GM12878 (cell line): ENCODE measurements around the gene ANTXR2. TPM values are rescaled to one million over a fixed set of nuclear protein-coding genes. Genes with fewer than 3 reads are reported as not detected.
"Not testable (repeated sequence)": the region's sequence is repeated elsewhere in the genome, so short reads cannot be mapped to it uniquely, and the experiment has no call there.

Experiments
- ATAC-seq: fragments of 200-7000 bp; cut with Tn5 transposase; 3 replicates; pipeline ENCODE4 v1.9.1; 2020; ENCODE audit warnings: mild to moderate bottlenecking, moderate library complexity
- BruUV-seq: library from RNA; stranded (reverse); fragments of 400-500 nt; replicated peaks from 2 replicates; lab custom pipeline; 2021; lab: Mats Ljungman, UMichigan
- CTCF ChIA-PET: fragments of 300-600 bp; sonication (Branson Sonifier 250); formaldehyde crosslinking; extraction: SDS; loops from one replicate; lab custom pipeline; 2021; ENCODE audit warnings: inconsistent platforms; lab: Yijun Ruan, JAX
- POLR2A ChIA-PET: fragments of 350-600 bp; formaldehyde crosslinking; extraction: SDS; loops from one replicate; lab custom pipeline; 2021; ENCODE audit warnings: inconsistent platforms; lab: Charles Lee
- RAD21 ChIA-PET: fragments of 300-600 bp; sonication (Branson Sonifier 250); formaldehyde crosslinking; loops from one replicate; lab custom pipeline; 2023; ENCODE audit warnings: antibody characterized with exemption; ENCODE audit not compliant: unreplicated experiment; lab: Charles Lee
- SMC1A ChIA-PET: fragments of 300-600 bp; sonication (Branson Sonifier 250); formaldehyde crosslinking; loops from one replicate; lab custom pipeline; 2023; ENCODE audit not compliant: unreplicated experiment, uncharacterized antibody; lab: Charles Lee
- DNase-seq: peaks from one replicate; pipeline ENCODE4 v3.0.0-alpha.2; 2011; ENCODE audit warnings: low read depth, low spot score
- FAIRE-seq: peaks from 3 replicates; lab custom pipeline; 2011; peaks lifted over from hg19 to GRCh38; lab: Jason Lieb, UNC
- H2AFZ ChIP-seq: 2 replicates; pipeline ENCODE4 v1.6.0; 2011; ENCODE audit warnings: low read depth, low read length, control low read depth; ENCODE audit not compliant: control insufficient read depth
- H3K27ac ChIP-seq: 2 replicates; pipeline ENCODE4 v1.5.1; 2011; ENCODE audit warnings: control low read depth; ENCODE audit not compliant: control insufficient read depth, insufficient read depth
- H3K27me3 ChIP-seq, 2 experiments: replicated peaks in 1 of 2; 2 replicates each; pipeline versions ENCODE4 v1.6.0 to v1.6.1; 2011; ENCODE audit warnings: low read length in 1 of 2; ENCODE audit not compliant: control insufficient read depth in 2 of 2, insufficient read depth in 2 of 2
- H3K36me3 ChIP-seq, 2 experiments: 2 replicates each; pipeline ENCODE4 v1.5.1; 2011; ENCODE audit warnings: low read length in 1 of 2; ENCODE audit not compliant: control insufficient read depth in 2 of 2, insufficient read depth in 2 of 2
- H3K4me1 ChIP-seq: 2 replicates; pipeline ENCODE4 v1.6.1; 2011; ENCODE audit warnings: mild to moderate bottlenecking, low read length, moderate library complexity, mixed read lengths; ENCODE audit not compliant: control insufficient read depth, insufficient read depth
- H3K4me2 ChIP-seq: 2 replicates; pipeline ENCODE4 v1.6.0; 2011; ENCODE audit warnings: control low read depth; ENCODE audit not compliant: control insufficient read depth, insufficient read depth
- H3K4me3 ChIP-seq: fragments of 200-600 bp; sonication (generic); 2 replicates; pipeline ENCODE4 v1.5.1; 2016
- H3K79me2 ChIP-seq: 2 replicates; pipeline ENCODE4 v1.6.0; 2011; ENCODE audit warnings: low read length; ENCODE audit not compliant: control insufficient read depth, insufficient read depth
- H3K9ac ChIP-seq: 2 replicates; pipeline ENCODE4 v1.8.0; 2011; ENCODE audit warnings: low read length, control low read depth, mixed read lengths; ENCODE audit not compliant: control insufficient read depth, insufficient read depth
- H3K9me3 ChIP-seq: replicated peaks from 3 replicates; pipeline ENCODE4 v1.5.1; 2011; ENCODE audit warnings: mild to moderate bottlenecking, low read length; ENCODE audit not compliant: control insufficient read depth, insufficient read depth
- H4K20me1 ChIP-seq: 2 replicates; pipeline ENCODE4 v1.6.0; 2011; ENCODE audit not compliant: control insufficient read depth, insufficient read depth
- WGBS: methylation state at CpG from one replicate; pipeline ENCODE4 v1.1.6; 2016; ENCODE audit warnings: low lambda C conversion rate; ENCODE audit not compliant: insufficient replicate concordance, insufficient coverage; ENCODE audit errors: missing lambda C conversion rate; 5-methylcytosine and 5-hydroxymethylcytosine counted together
- in situ Hi-C: fragments of 300-500 bp; cut with MboI; formaldehyde crosslinking; loops from 9 replicates; pipeline ENCODE4 v1.14.3; 2018; ENCODE audit warnings: mixed read lengths
- intact Hi-C: fragments of 100-400 bp; cut with micrococcal nuclease; formaldehyde crosslinking; loops from one replicate; pipeline ENCODE4 v1.14.2; 2022; ENCODE audit not compliant: unreplicated experiment
- polyA plus RNA-seq, 11 experiments: library from polyadenylated mRNA; depleted of rRNA in 4 of 11; unstranded in 6 of 11; stranded (reverse) in 5 of 11; fragments of >200 nt; fragmentation: Nextera tagmentation in 4 of 11; fragmentation: Illumina TruSeq in 1 of 11; extraction: Ambion mirVana in 4 of 11; extraction: Trizol in 1 of 11; gene quantifications; 1 replicate in 1 of 11; 2 replicates in 10 of 11; pipeline versions ENCODE4 v1.2.1 to v1.2.3, GENCODE V29; 2011 to 2016; ENCODE audit warnings: inconsistent platforms in 2 of 11, missing spikeins in 2 of 11, low read depth in 1 of 11
- total RNA-seq, 4 experiments: library from RNA; depleted of rRNA in 3 of 4; stranded (reverse); fragments of >200 nt in 3 of 4; fragmentation: Illumina TruSeq in 1 of 4; extraction: Trizol in 1 of 4; gene quantifications; 2 replicates each; pipeline versions ENCODE4 v1.2.1 to v1.2.3, GENCODE V29; 2013 to 2021

The ANTXR2 gene
- total and polyA plus RNA-seq, 10 of the 15 experiments (the other 5 are each of a cell fraction or from before 2014, with no cell fraction given) = 1.4 to 8.9 (median 5.7) TPM

GRCh38 chr4:80121815-80122214 is 48.8 kb upstream of the ANTXR2 start:
- H3K4me3 ChIP-seq, DNase-seq, H3K9me3 ChIP-seq, FAIRE-seq, POLR2A ChIA-PET, H3K79me2 ChIP-seq, H4K20me1 ChIP-seq, H2AFZ ChIP-seq, H3K36me3 ChIP-seq, BruUV-seq, H3K27ac ChIP-seq, ATAC-seq, H3K4me1 ChIP-seq, H3K27me3 ChIP-seq, H3K4me2 ChIP-seq, intact Hi-C loops, RAD21 ChIA-PET, in situ Hi-C loops, H3K9ac ChIP-seq: not testable (repeated sequence)
- 77% methylated on average over 3 of the region's 3 CpGs for WGBS
- SMC1A ChIA-PET = interaction anchor here (1.2 kb wide), 1 partner anchor 17 kb away, joined by 3 read pairs; no protein-coding TSS in a partner anchor
- CTCF ChIA-PET = interaction anchor here (0.7 to 1.9 kb wide), 2 partner anchors 35 to 60 kb away, joined by 3 to 7 read pairs; no protein-coding TSS in a partner anchor

- POLR2A ChIA-PET, H3K27ac ChIP-seq, BruUV-seq, H3K9ac ChIP-seq, H4K20me1 ChIP-seq, H3K27me3 ChIP-seq, H3K9me3 ChIP-seq, RAD21 ChIA-PET, in situ Hi-C loops, H3K36me3 ChIP-seq, ATAC-seq, H3K4me2 ChIP-seq, FAIRE-seq, H3K4me1 ChIP-seq, DNase-seq, H2AFZ ChIP-seq, H3K4me3 ChIP-seq, intact Hi-C loops, H3K79me2 ChIP-seq: not testable (repeated sequence)
- ChIA-PET SMC1A (interaction anchor here (1.2 to 1.5 kb wide), 2 partner anchors 13 to 129 kb away, joined by 3 read pairs; no protein-coding TSS in a partner anchor), CTCF (interaction anchor here (0.6 to 1.0 kb wide), 3 partner anchors 8 to 14 kb away, joined by 3 read pairs; no protein-coding TSS in a partner anchor)
- 38% methylated on average over 3 of the region's 3 CpGs for WGBS
These were observed 46.6 kb upstream of the ANTXR2 start for GRCh38 chr4:80119620-80120019.
